ENCODE results near the gene IGFLR1. TPM values are rescaled to one million over a fixed set of nuclear protein-coding genes. Genes with fewer than 3 reads are reported as not detected.

IGFLR1 gene
- total and polyA plus RNA-seq, 2 of the 8 experiments (the other 6 are each of a cell fraction or from before 2014, with no cell fraction given): 8.4 to 28.9 TPM

GRCh38 chr19:35731353-35731752 is 10.9 kb downstream of the IGFLR1 start:
- Histone ChIP-seq H3K4me3 (ENCODE audit: extremely low read depth in 1 of 4, insufficient read depth in 2 of 4, low read depth in 3 of 4, low read length in 4 of 4) (no peak overlapping the region), H3K4me2 (ENCODE audit: insufficient read depth in 1 of 2, low read depth in 2 of 2, low read length in 2 of 2) (no peak overlapping the region), H2BK20ac (ENCODE audit: low read length) (no peak overlapping the region), H2AK5ac (ENCODE audit: low read depth, low read length) (no peak overlapping the region), H4K5ac (ENCODE audit: insufficient read length, low read depth, low read length) (no peak overlapping the region), H3K9ac (replicated peaks in 1 of 4; ENCODE audit: extremely low read depth in 1 of 4, low read depth in 3 of 4, low read length in 3 of 4) (no peak overlapping the region), H3K9me3 (ENCODE audit: insufficient read depth in 2 of 2, low read depth in 1 of 2, low read length in 1 of 2) (no peaks in the 10 kb centered on the region), H3K4ac (replicated peaks; ENCODE audit: insufficient read length, low read depth, low read length) (no peak overlapping the region), H3K27me3 (replicated peaks in 1 of 4; ENCODE audit: control insufficient read depth in 3 of 4, extremely low read depth in 1 of 4, insufficient read depth in 3 of 4, low read length in 3 of 4) (no peaks in the 10 kb centered on the region), H4K91ac (replicated peaks; ENCODE audit: insufficient read length, low read length) (no peak overlapping the region), H2BK120ac (replicated peaks; ENCODE audit: low read depth, low read length) (no peak overlapping the region), H4K20me1 (replicated peaks in 1 of 2; ENCODE audit: control insufficient read depth in 1 of 2, insufficient read depth in 2 of 2, low read length in 2 of 2) (peaks cover 12 to 24% of the 10 kb centered on the region in 2 experiments), H2BK15ac (ENCODE audit: low read length) (no peak overlapping the region), H3K56ac (replicated peaks; ENCODE audit: insufficient read length, low read depth, low read length) (no peak overlapping the region), H3K27ac (ENCODE audit: low read depth, low read length) (no peak overlapping the region), H3K4me1 (replicated peaks in 1 of 4; ENCODE audit: control insufficient read depth in 3 of 4, insufficient read depth in 4 of 4, low read length in 3 of 4) (no peaks in the 10 kb centered on the region), H3K79me1 (ENCODE audit: low read depth, low read length) (no peaks in the 10 kb centered on the region), H4K8ac (ENCODE audit: extremely low read depth, insufficient read depth, low read length) (no peak overlapping the region), H3K23me2 (ENCODE audit: low read depth, low read length) (no peaks in the 10 kb centered on the region), H2AFZ (ENCODE audit: low read length) (no peak overlapping the region), H3K14ac (ENCODE audit: insufficient read length) (no peak overlapping the region), H2BK12ac (ENCODE audit: low read depth, low read length) (no peak overlapping the region), H3K36me3 (ENCODE audit: control insufficient read depth in 2 of 4, insufficient read depth in 4 of 4, low read length in 3 of 4) (peaks cover 23 to 65% (median 56%) of the 10 kb centered on the region in 4 experiments), H3K18ac (ENCODE audit: extremely low read depth, low read length) (no peak overlapping the region), H3K23ac (ENCODE audit: insufficient read length) (no peak overlapping the region), H2BK5ac (ENCODE audit: low read depth, low read length) (0 out of 2 replicates have a peak overlapping the region, but pooled peaks have one; percentile 52), H3K79me2 (ENCODE audit: control insufficient read depth in 1 of 2, insufficient read depth in 2 of 2, low read length in 2 of 2) (no peaks in the 10 kb centered on the region)
- WGBS, 2 experiments (ENCODE audit: extremely low coverage in 1 of 2, insufficient coverage in 1 of 2, insufficient read length in 1 of 2, insufficient replicate concordance in 2 of 2, low coverage in 1 of 2, low lambda C conversion rate in 2 of 2, missing lambda C conversion rate in 1 of 2): 95% methylated on average over 6 of the region's 9 CpGs; no CpG with 5 or more reads in 1 of the 2 experiments
- CTCF ChIA-PET (ENCODE audit: partially characterized antibody): interaction anchor here (0.5 kb wide), 1 partner anchor 139 kb away, joined by 3 read pairs; no protein-coding TSS in a partner anchor
- DNase-seq (ENCODE audit: low read depth in 1 of 2, low spot score in 2 of 2): no peak
- POLR2A ChIA-PET (ENCODE audit: partially characterized antibody): interaction anchor here (0.6 to 3.4 kb wide), 4 partner anchors 9 to 32 kb away, joined by 3 to 14 read pairs (median 4); no protein-coding TSS in a partner anchor
- FAIRE-seq: no peak
- TF ChIP-seq JUN (IDR thresholded peaks at IDR 0.05; ENCODE audit: low read depth, low read length) (no peak), JUND (IDR thresholded peaks at IDR 0.05; ENCODE audit: low read length) (no peak), CREB1 (IDR thresholded peaks at IDR 0.05) (no peak), SUZ12 (IDR thresholded peaks at IDR 0.05; ENCODE audit: low read length) (no peak), YY1 (IDR thresholded peaks at IDR 0.05; ENCODE audit: low read depth, low read length) (no peak), HDAC2 (IDR thresholded peaks at IDR 0.05; ENCODE audit: borderline replicate concordance in 1 of 2, low read depth in 2 of 2, low read length in 2 of 2) (no peak), POLR2A (IDR thresholded peaks at IDR 0.05; ENCODE audit: control extremely low read depth in 1 of 2, low read depth in 2 of 2, low read length in 2 of 2) (no peak), CTCF (IDR thresholded peaks at IDR 0.05; ENCODE audit: control extremely low read depth in 1 of 3, insufficient read depth in 1 of 3, low read depth in 1 of 3, low read length in 3 of 3) (no peak), BCL11A (IDR thresholded peaks at IDR 0.05; ENCODE audit: low read depth in 2 of 2, low read length in 2 of 2) (no peak), SP4 (IDR thresholded peaks at IDR 0.05; ENCODE audit: low read length) (no peak), SIRT6 (IDR thresholded peaks at IDR 0.05; ENCODE audit: low read length) (no peak), CHD2 (IDR thresholded peaks at IDR 0.05; ENCODE audit: low read length) (no peak), SP1 (IDR thresholded peaks at IDR 0.05; ENCODE audit: low read depth, low read length) (no peak), CHD1 (IDR thresholded peaks at IDR 0.05; ENCODE audit: low read depth, low read length) (no peak)

Measured in H1 (cell line).